HepG2 (cell line): ENCODE results near the gene GDF9. TPM values are rescaled to one million over a fixed set of nuclear protein-coding genes. Genes with fewer than 3 reads are reported as not detected.

Experiments used
- CEBPG ChIP-seq: IDR thresholded peaks from 2 replicates; pipeline ENCODE4 v1.6.1; 2016
- FOXA3 ChIP-seq: IDR thresholded peaks from 2 replicates; pipeline ENCODE4 v1.6.1; 2016; ENCODE audit warnings: missing genetic modification reagents, missing compliant biosample characterization
- HNF1B ChIP-seq: sonication (generic); formaldehyde crosslinking; IDR thresholded peaks from 2 replicates; pipeline ENCODE4 v1.5.1; 2020; ENCODE audit warnings: mild to moderate bottlenecking, moderate library complexity, missing genetic modification reagents
- IRF2 ChIP-seq: IDR thresholded peaks from 2 replicates; pipeline ENCODE4 v1.6.1; 2018; ENCODE audit warnings: missing genetic modification reagents, missing compliant biosample characterization
- JUN ChIP-seq: sonication (generic); formaldehyde crosslinking; IDR thresholded peaks from 2 replicates; pipeline ENCODE4 v1.4.0; 2020; ENCODE audit warnings: mild to moderate bottlenecking, missing genetic modification reagents
- MYC ChIP-seq: sonication (generic); formaldehyde crosslinking; IDR thresholded peaks from 2 replicates; pipeline ENCODE4 v1.9.0; 2021; ENCODE audit warnings: missing genetic modification reagents, borderline replicate concordance
- SMAD3 ChIP-seq: sonication (generic); formaldehyde crosslinking; IDR thresholded peaks from 2 replicates; pipeline ENCODE4 v1.4.0; 2020; ENCODE audit warnings: missing genetic modification reagents
- SOX5 ChIP-seq: IDR thresholded peaks from 2 replicates; pipeline ENCODE4 v1.6.1; 2016; ENCODE audit warnings: borderline replicate concordance
- SP5 ChIP-seq: IDR thresholded peaks from 2 replicates; pipeline ENCODE4 v1.6.1; 2016; ENCODE audit warnings: low read depth, borderline replicate concordance
- SPEN ChIP-seq: sonication (generic); formaldehyde crosslinking; IDR thresholded peaks from 2 replicates; pipeline ENCODE4 v1.5.1; 2020; ENCODE audit warnings: low read depth, mild to moderate bottlenecking, missing genetic modification reagents
- TEAD3 ChIP-seq: optimal IDR thresholded peaks from 2 replicates; pipeline ENCODE3; 2016; ENCODE audit warnings: borderline replicate concordance
- TOE1 ChIP-seq: sonication (generic); formaldehyde crosslinking; IDR thresholded peaks from 2 replicates; pipeline ENCODE4 v1.4.0; 2020; ENCODE audit warnings: mild to moderate bottlenecking, missing genetic modification reagents
- ZNF317 ChIP-seq: sonication (generic); formaldehyde crosslinking; IDR thresholded peaks from 2 replicates; pipeline ENCODE4 v1.5.0; 2020; ENCODE audit warnings: mild to moderate bottlenecking, missing genetic modification reagents
- ZNF331 ChIP-seq: sonication (generic); formaldehyde crosslinking; IDR thresholded peaks from 2 replicates; pipeline ENCODE4 v1.4.0; 2020; ENCODE audit warnings: missing genetic modification reagents
- polyA plus RNA-seq, 8 experiments: library from polyadenylated mRNA; depleted of rRNA in 3 of 8; stranded (reverse) in 7 of 8; unstranded in 1 of 8; fragments of >200 nt; fragmentation: Illumina TruSeq in 4 of 8; extraction: Trizol in 4 of 8; gene quantifications; 2 replicates each; pipeline versions ENCODE4 v1.2.1 to v1.2.3, GENCODE V29; 2011 to 2016; ENCODE audit warnings: low read depth in 4 of 8, missing spikeins in 1 of 8, mixed read lengths in 1 of 8; ENCODE audit not compliant: insufficient read depth in 1 of 8
- total RNA-seq, 5 experiments: library from RNA; depleted of rRNA; stranded (reverse); fragments of >200 nt; fragmentation: Illumina TruSeq; extraction: Trizol; gene quantifications; 2 replicates each; pipeline ENCODE4 v1.2.3, GENCODE V29; 2016; ENCODE audit warnings: low read depth in 1 of 5
- TF ChIP-seq, protein P1 (sequence below): sonication (generic); formaldehyde crosslinking; IDR thresholded peaks from 2 replicates; pipeline ENCODE4 v1.8.1; 2023; ENCODE audit warnings: mild to moderate bottlenecking, missing genetic modification reagents
- TF ChIP-seq, protein P2 (sequence below): fragments of 450-650 bp; IDR thresholded peaks from 2 replicates; pipeline ENCODE4 v1.6.1; 2016
- TF ChIP-seq, protein P3 (sequence below): sonication (generic); formaldehyde crosslinking; IDR thresholded peaks from 2 replicates; pipeline ENCODE4 v1.5.0; 2020; ENCODE audit warnings: mild to moderate bottlenecking, low read depth, missing genetic modification reagents, borderline replicate concordance
- TF ChIP-seq, protein P4 (sequence below): sonication (generic); formaldehyde crosslinking; IDR thresholded peaks from 2 replicates; pipeline ENCODE4 v1.4.0; 2020; ENCODE audit warnings: missing genetic modification reagents, borderline replicate concordance
- TF ChIP-seq, protein P5 (sequence below): sonication (generic); formaldehyde crosslinking; IDR thresholded peaks from 2 replicates; pipeline ENCODE4 v1.5.1; 2020; ENCODE audit warnings: missing genetic modification reagents, mild to moderate bottlenecking, borderline replicate concordance

The GDF9 gene
- total and polyA plus RNA-seq, 2 of the 13 experiments (the other 11 are each of a cell fraction or from before 2014, with no cell fraction given): 0.33 to 0.38 TPM

DNA sequence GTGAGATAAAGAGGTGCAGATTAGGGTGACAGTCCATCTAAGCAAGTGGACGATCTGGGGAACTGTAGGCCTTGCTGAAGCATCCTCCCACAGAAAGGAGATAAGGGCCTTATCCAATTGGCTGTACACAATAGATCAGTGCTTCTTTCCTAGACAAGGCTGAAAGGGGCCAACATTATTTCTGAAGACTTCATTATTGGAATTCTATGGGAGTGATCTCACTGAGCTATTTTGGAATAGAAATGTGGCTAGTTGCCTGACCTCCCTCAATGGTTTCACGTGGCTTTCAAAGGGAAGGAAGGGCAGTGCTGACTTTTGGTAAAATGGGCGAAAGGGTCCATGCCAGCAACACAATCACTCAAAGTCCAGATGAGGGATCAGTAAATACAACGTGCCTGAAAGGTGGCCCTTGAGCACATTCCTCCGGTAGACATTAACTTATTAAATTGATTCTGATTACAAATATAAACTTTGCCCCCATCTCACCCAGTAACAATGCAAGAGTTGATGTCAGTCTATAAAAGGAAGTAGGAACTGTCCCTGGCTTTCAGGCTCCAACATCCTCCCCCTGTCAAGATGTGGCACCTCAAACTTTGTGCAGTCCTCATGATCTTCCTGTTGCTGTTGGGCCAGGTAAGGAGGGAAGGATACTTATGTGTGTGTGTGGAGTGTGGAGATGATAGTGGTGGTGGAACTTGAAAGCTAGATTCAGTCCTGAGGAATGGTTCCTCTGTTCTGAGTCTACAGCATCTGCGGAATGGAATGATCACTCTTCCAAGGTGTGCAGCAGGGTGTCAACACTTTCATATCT, 7.1 kb upstream of the GDF9 start, which contains the start of gene LEAP2 (continued):
- TF ChIP-seq HNF1B (peak; percentile 99), SP5 (peak; percentile 68; the same call in 1 of the 2 replicates), SPEN (peak; percentile 62), ZNF331 (CRISPR knock-in tag) (peak; percentile 50), SOX5 (CRISPR knock-in tag) (peak; percentile 82), SMAD3 (CRISPR knock-in tag) (0 out of 2 replicates have a peak, but pooled peaks have one; percentile 42), TEAD3 (peak; percentile 97), JUN (CRISPR knock-in tag) (peak; percentile 91), MYC (CRISPR knock-in tag) (peak; percentile 77), IRF2 (CRISPR knock-in tag) (peak; percentile 84), FOXA3 (CRISPR knock-in tag) (peak; percentile 76), TOE1 (no peak), CEBPG (CRISPR knock-in tag) (peak; percentile 55; the same call in 1 of the 2 replicates), ZNF317 (CRISPR knock-in tag) (peak; percentile 54; the same call in 1 of the 2 replicates)
- TF ChIP-seq, protein P1, sequence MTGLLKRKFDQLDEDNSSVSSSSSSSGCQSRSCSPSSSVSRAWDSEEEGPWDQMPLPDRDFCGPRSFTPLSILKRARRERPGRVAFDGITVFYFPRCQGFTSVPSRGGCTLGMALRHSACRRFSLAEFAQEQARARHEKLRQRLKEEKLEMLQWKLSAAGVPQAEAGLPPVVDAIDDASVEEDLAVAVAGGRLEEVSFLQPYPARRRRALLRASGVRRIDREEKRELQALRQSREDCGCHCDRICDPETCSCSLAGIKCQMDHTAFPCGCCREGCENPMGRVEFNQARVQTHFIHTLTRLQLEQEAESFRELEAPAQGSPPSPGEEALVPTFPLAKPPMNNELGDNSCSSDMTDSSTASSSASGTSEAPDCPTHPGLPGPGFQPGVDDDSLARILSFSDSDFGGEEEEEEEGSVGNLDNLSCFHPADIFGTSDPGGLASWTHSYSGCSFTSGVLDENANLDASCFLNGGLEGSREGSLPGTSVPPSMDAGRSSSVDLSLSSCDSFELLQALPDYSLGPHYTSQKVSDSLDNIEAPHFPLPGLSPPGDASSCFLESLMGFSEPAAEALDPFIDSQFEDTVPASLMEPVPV (CRISPR knock-in tag): 0 out of 2 replicates have a peak, but pooled peaks have one; percentile 19
- TF ChIP-seq, protein P2, sequence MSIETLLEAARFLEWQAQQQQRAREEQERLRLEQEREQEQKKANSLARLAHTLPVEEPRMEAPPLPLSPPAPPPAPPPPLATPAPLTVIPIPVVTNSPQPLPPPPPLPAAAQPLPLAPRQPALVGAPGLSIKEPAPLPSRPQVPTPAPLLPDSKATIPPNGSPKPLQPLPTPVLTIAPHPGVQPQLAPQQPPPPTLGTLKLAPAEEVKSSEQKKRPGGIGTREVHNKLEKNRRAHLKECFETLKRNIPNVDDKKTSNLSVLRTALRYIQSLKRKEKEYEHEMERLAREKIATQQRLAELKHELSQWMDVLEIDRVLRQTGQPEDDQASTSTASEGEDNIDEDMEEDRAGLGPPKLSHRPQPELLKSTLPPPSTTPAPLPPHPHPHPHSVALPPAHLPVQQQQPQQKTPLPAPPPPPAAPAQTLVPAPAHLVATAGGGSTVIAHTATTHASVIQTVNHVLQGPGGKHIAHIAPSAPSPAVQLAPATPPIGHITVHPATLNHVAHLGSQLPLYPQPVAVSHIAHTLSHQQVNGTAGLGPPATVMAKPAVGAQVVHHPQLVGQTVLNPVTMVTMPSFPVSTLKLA: peak; percentile 47; the same call in 1 of the 2 replicates
- TF ChIP-seq, protein P3, sequence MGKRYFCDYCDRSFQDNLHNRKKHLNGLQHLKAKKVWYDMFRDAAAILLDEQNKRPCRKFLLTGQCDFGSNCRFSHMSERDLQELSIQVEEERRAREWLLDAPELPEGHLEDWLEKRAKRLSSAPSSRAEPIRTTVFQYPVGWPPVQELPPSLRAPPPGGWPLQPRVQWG (CRISPR knock-in tag): no peak
- TF ChIP-seq, protein P4, sequence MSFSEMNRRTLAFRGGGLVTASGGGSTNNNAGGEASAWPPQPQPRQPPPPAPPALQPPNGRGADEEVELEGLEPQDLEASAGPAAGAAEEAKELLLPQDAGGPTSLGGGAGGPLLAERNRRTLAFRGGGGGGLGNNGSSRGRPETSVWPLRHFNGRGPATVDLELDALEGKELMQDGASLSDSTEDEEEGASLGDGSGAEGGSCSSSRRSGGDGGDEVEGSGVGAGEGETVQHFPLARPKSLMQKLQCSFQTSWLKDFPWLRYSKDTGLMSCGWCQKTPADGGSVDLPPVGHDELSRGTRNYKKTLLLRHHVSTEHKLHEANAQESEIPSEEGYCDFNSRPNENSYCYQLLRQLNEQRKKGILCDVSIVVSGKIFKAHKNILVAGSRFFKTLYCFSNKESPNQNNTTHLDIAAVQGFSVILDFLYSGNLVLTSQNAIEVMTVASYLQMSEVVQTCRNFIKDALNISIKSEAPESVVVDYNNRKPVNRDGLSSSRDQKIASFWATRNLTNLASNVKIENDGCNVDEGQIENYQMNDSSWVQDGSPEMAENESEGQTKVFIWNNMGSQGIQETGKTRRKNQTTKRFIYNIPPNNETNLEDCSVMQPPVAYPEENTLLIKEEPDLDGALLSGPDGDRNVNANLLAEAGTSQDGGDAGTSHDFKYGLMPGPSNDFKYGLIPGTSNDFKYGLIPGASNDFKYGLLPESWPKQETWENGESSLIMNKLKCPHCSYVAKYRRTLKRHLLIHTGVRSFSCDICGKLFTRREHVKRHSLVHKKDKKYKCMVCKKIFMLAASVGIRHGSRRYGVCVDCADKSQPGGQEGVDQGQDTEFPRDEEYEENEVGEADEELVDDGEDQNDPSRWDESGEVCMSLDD: no peak
- TF ChIP-seq, protein P5, sequence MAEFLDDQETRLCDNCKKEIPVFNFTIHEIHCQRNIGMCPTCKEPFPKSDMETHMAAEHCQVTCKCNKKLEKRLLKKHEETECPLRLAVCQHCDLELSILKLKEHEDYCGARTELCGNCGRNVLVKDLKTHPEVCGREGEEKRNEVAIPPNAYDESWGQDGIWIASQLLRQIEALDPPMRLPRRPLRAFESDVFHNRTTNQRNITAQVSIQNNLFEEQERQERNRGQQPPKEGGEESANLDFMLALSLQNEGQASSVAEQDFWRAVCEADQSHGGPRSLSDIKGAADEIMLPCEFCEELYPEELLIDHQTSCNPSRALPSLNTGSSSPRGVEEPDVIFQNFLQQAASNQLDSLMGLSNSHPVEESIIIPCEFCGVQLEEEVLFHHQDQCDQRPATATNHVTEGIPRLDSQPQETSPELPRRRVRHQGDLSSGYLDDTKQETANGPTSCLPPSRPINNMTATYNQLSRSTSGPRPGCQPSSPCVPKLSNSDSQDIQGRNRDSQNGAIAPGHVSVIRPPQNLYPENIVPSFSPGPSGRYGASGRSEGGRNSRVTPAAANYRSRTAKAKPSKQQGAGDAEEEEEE (CRISPR knock-in tag): no peak
